ENCODE data around the gene GALNT16. TPM values are rescaled to one million over a fixed set of nuclear protein-coding genes. Genes with fewer than 3 reads are reported as not detected.

GALNT16 gene
- total and polyA plus RNA-seq, 8 donors: 0.53 to 2.2 (median 1.6) TPM; not detected in 1

DNA sequence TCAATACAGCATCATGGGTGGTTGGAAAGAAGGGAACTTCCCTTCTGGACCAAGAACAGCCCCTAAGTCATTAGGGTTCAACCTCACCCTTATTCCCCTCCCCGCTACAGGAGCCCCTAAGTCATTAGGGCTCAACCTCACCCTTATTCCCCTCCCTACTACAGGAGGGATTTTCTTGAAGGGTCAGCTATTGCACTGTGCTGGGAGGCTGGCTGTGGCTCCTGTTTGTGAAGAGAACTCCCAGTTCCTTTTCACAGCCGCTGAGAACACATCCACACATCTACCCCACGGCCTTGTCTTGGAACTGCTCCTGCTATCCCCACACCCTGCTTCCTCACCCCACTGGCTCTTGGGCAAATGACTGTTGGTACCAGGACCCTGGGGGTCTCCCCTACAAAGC is 93.2 kb downstream of the GALNT16 start:
- peaks cover 0 to 18% (median 7%) of the 10 kb centered on the region in 4 donors for H3K4me1 ChIP-seq
- H3K4me3 ChIP-seq: no peak overlapping the region
- no peak for DNase-seq
- H3K27me3 ChIP-seq: peaks cover 0 to 12% (median 0%) of the 10 kb centered on the region in 3 donors
- no peak overlapping the region for H3K27ac ChIP-seq
- 83 to 98% (median 95%) methylated on average over 3 of the region's 3 CpGs for WGBS, 5 donors
- no peaks in the 10 kb centered on the region for H3K9me3 ChIP-seq
- H3K36me3 ChIP-seq: no peaks in the 10 kb centered on the region
- intact Hi-C loops (cut with DNase I; ENCODE audit: low total_unique reads): no loop called here
- TF ChIP-seq POLR2AphosphoS5 (IDR thresholded peaks at IDR 0.05) (no peak), POLR2A (IDR thresholded peaks at IDR 0.05) (no peak), EP300 (IDR thresholded peaks at IDR 0.05) (no peak)
- TF ChIP-seq, protein P1, sequence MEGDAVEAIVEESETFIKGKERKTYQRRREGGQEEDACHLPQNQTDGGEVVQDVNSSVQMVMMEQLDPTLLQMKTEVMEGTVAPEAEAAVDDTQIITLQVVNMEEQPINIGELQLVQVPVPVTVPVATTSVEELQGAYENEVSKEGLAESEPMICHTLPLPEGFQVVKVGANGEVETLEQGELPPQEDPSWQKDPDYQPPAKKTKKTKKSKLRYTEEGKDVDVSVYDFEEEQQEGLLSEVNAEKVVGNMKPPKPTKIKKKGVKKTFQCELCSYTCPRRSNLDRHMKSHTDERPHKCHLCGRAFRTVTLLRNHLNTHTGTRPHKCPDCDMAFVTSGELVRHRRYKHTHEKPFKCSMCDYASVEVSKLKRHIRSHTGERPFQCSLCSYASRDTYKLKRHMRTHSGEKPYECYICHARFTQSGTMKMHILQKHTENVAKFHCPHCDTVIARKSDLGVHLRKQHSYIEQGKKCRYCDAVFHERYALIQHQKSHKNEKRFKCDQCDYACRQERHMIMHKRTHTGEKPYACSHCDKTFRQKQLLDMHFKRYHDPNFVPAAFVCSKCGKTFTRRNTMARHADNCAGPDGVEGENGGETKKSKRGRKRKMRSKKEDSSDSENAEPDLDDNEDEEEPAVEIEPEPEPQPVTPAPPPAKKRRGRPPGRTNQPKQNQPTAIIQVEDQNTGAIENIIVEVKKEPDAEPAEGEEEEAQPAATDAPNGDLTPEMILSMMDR (IDR thresholded peaks at IDR 0.05): no peak

DNA sequence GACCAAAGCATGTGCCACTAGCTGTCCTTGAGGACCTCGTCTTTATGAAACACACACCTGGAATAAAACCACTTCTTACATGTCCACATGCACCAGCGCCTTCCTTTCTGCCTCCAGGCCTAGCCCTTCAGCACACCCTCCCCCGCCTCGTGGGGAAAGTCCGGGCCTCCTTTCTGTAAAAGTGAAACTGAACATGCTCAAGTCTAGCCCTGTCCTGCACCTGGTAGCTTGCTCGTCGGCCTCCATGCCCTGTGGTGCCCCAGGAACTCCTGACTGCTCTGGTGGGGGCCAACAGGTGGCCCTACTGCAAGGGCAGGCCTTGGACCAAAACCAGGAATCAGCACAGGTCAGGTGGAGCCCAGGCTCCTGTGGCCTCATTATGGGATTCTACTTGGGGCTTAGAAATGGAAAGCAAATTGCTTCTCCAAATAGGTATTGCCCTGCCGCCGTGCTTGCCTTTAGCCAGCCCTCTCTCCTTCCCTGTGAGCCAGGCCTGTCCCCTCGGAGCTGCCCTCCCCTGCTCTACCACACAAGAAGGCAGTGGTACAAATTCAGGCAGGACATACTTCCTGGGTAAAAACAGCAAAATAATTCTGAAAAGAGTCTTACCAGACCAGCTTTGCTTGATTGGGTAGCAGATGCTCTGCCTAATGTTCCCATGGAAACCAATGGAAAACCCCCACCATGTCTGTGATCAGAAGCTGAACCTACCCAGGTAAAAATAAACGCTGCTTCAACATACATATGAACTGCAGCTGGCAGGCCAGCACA is 94.6 kb downstream of the GALNT16 start:
- TF ChIP-seq POLR2AphosphoS5 (IDR thresholded peaks at IDR 0.05) (no peak), EP300 (IDR thresholded peaks at IDR 0.05) (no peak), POLR2A (IDR thresholded peaks at IDR 0.05) (no peak)
- TF ChIP-seq, protein P1 (IDR thresholded peaks at IDR 0.05): no peak
- Histone ChIP-seq H3K4me3 (no peak overlapping the region), H3K27me3 (peaks cover 0 to under 1% (median 0%) of the 10 kb centered on the region in 3 donors), H3K36me3 (no peaks in the 10 kb centered on the region), H3K9me3 (no peaks in the 10 kb centered on the region), H3K4me1 (peaks cover 0 to 18% (median 7%) of the 10 kb centered on the region in 4 donors), H3K27ac (peak overlapping the region in 2 of 5 donors; percentile 12 to 71)
- intact Hi-C loops (cut with DNase I; ENCODE audit: low total_unique reads): no loop called here
- peak; percentile 44 to 49 for DNase-seq
- 57 to 77% (median 61%) methylated on average over 9 to 11 of the region's 11 CpGs for whole genome bisulfite sequencing, 5 donors

DNA sequence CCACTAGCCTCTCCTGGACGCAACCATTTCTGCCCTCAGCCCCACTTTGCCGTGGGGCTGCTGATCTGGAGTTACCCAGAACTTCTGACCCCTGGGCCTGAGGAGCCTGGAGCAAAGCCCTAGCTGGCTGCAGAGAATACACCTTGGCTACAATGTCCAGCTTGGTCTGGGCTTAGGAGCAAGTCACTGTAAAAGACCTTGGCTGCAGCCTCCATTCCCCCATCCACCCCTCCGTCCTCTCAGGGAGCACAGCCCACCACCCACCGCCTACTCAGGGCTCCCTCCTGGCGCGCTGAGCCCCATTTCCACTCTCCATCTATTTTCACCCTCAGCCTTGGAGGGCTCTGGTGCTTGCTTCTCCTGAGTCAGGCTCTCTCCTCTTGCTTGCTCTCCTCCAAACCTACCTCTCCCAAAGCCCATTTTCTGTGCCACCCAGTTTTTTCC is 95.2 kb downstream of the GALNT16 start:
- DNase-seq: no peak
- intact Hi-C loops (cut with DNase I; ENCODE audit: low total_unique reads): no loop called here
- Histone ChIP-seq H3K36me3 (no peaks in the 10 kb centered on the region), H3K4me1 (peaks cover 0 to 18% (median 7%) of the 10 kb centered on the region in 4 donors), H3K9me3 (no peaks in the 10 kb centered on the region), H3K27ac (peak overlapping the region in 3 of 5 donors; percentile 47 to 71 (median 60)), H3K27me3 (no peaks in the 10 kb centered on the region), H3K4me3 (no peak overlapping the region)
- TF ChIP-seq POLR2A (IDR thresholded peaks at IDR 0.05) (no peak), EP300 (IDR thresholded peaks at IDR 0.05) (no peak), POLR2AphosphoS5 (IDR thresholded peaks at IDR 0.05) (no peak)
- TF ChIP-seq, protein P1 (IDR thresholded peaks at IDR 0.05): no peak
- WGBS, 5 donors: 85 to 97% (median 95%) methylated on average over 6 of the region's 6 CpGs

DNA sequence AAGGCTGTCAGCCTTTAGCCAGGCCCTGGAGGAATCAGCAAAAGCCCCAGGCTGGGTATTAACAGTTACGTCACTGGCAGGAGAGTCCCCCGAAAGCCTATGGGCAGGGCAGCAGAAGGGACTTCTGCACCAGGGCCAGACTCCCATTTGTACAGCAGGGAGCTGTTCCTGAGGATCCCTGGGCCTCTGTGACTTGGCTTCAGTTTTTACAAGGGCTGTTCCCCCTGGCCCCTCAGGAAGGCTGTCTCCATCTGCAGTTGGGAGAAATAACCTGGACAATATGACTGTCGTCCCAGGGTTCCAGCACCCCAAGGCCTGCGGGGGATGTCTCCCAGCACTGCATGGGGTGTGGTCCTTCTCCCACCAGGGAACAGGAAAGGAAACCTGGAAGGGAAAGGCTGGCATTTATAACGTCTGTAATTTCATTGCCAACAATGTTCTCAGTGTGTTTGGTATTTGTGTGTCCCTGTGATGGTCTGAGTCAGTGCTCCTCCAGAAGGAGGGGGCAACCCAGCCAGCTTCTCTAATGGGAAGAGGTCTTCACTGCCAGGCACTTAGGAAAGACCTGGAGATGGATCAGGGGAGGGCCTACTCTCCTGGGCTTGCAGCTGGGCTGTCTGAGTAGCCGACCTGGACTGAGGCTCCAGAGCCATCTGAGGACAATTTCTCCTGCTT is 95.8 kb downstream of the GALNT16 start:
- 60 to 73% (median 69%) methylated on average over 5 to 6 of the region's 6 CpGs for WGBS, 5 donors
- peaks cover 0 to 3% (median 0%) of the 10 kb centered on the region in 3 donors for H3K27me3 ChIP-seq
- H3K36me3 ChIP-seq: no peaks in the 10 kb centered on the region
- DNase-seq: peak in 1 of 2 donors; percentile 39
- no peak for TF ChIP-seq POLR2A (IDR thresholded peaks at IDR 0.05)
- peak in 1 of 3 donors; percentile 34 for TF ChIP-seq POLR2AphosphoS5 (IDR thresholded peaks at IDR 0.05)
- peaks cover 0 to 18% (median 7%) of the 10 kb centered on the region in 4 donors for H3K4me1 ChIP-seq
- intact Hi-C loops (cut with DNase I; ENCODE audit: low total_unique reads): no loop called here
- no peaks in the 10 kb centered on the region for H3K9me3 ChIP-seq
- no peak overlapping the region for H3K4me3 ChIP-seq
- peak overlapping the region in 3 of 5 donors; percentile 47 to 71 (median 60) for H3K27ac ChIP-seq
